HG03460 (cell line): Measurements from ENCODE around the gene IBSP.

Experiments
- ATAC-seq: cut with Tn5 transposase; IDR thresholded peaks from one replicate; pipeline ENCODE4 v1.9.1; 2021; ENCODE audit not compliant: unreplicated experiment

IBSP gene

GRCh38 chr4:87838205-87838604 lies 38.9 kb downstream of the IBSP start:
- no peak for ATAC-seq

GRCh38 chr4:87838890-87839591 lies 39.7 kb downstream of the IBSP start:
- peak; percentile 56 for ATAC-seq

GRCh38 chr4:87839592-87839946 lies 40.2 kb downstream of the IBSP start:
- no peak for ATAC-seq

GRCh38 chr4:87840149-87840548 lies 40.8 kb downstream of the IBSP start:
- no peak for ATAC-seq

GRCh38 chr4:87843936-87844335 lies 44.6 kb downstream of the IBSP start:
- no peak for ATAC-seq

- ATAC-seq = no peak
Observed at GRCh38 chr4:87844452-87844851, 45.1 kb downstream of the IBSP start.

GRCh38 chr4:87846226-87846625 lies 46.9 kb downstream of the IBSP start:
- ATAC-seq = no peak

- peak; percentile 78 for ATAC-seq
Observed at GRCh38 chr4:87848622-87849351, 49.4 kb downstream of the IBSP start.

- no peak for ATAC-seq
Observed at GRCh38 chr4:87849612-87850011, 50.3 kb downstream of the IBSP start.

GRCh38 chr4:87851332-87851731 lies 52.0 kb downstream of the IBSP start:
- ATAC-seq = no peak

GRCh38 chr4:87851953-87852352 lies 52.6 kb downstream of the IBSP start:
- no peak for ATAC-seq

- ATAC-seq = no peak
Observed at GRCh38 chr4:87853108-87853507, 53.8 kb downstream of the IBSP start.

GRCh38 chr4:87853891-87854290 lies 54.5 kb downstream of the IBSP start:
- ATAC-seq = no peak

GRCh38 chr4:87855559-87855958 lies 56.2 kb downstream of the IBSP start:
- no peak for ATAC-seq

GRCh38 chr4:87856816-87857215 lies 57.5 kb downstream of the IBSP start:
- ATAC-seq = no peak

- no peak for ATAC-seq
Observed at GRCh38 chr4:87857789-87858188, 58.4 kb downstream of the IBSP start.
